Nephron (organoid): Measurements from ENCODE around the gene FNDC3B.

ENCODE experiments used
- H3K27ac Mint-ChIP-seq, 3 experiments: 2 replicates each; pipeline ENCODE4 v1.8.0; 2020; ENCODE audit warnings: mixed read lengths in 3 of 3, mild to moderate bottlenecking in 2 of 3, moderate library complexity in 1 of 3
- H3K27me3 Mint-ChIP-seq: 2 replicates; pipeline ENCODE4 v1.8.0; 2021; ENCODE audit warnings: low read depth, mild to moderate bottlenecking, moderate library complexity, mixed read lengths
- H3K36me3 Mint-ChIP-seq: 2 replicates; pipeline ENCODE4 v1.8.0; 2020; ENCODE audit warnings: low read depth, mixed read lengths
- H3K4me1 Mint-ChIP-seq: 2 replicates; pipeline ENCODE4 v1.8.0; 2020; ENCODE audit warnings: mixed read lengths
- H3K4me3 Mint-ChIP-seq, 3 experiments: 2 replicates each; pipeline ENCODE4 v1.8.0; 2020; ENCODE audit warnings: mild to moderate bottlenecking in 3 of 3, mixed read lengths in 3 of 3, moderate library complexity in 2 of 3
- H3K9me3 Mint-ChIP-seq: 2 replicates; pipeline ENCODE4 v1.8.0; 2020; ENCODE audit warnings: mixed read lengths
- TF ChIP-seq, protein P1 (sequence below), 3 experiments: fragments of 200-600 bp; sonication (generic); IDR thresholded peaks; one replicate each; pipeline ENCODE4 v1.5.0; 2021; ENCODE audit warnings: antibody characterized with exemption in 3 of 3; ENCODE audit not compliant: unreplicated experiment in 3 of 3

Gene FNDC3B

GRCh38 chr3:172305974-172306373, 266.6 kb downstream of the FNDC3B start:
- H3K27ac Mint-ChIP-seq = no peak overlapping the region
- peaks cover 11% of the 10 kb centered on the region for H3K4me1 Mint-ChIP-seq
- H3K4me3 Mint-ChIP-seq = no peak overlapping the region
- TF ChIP-seq, protein P1, sequence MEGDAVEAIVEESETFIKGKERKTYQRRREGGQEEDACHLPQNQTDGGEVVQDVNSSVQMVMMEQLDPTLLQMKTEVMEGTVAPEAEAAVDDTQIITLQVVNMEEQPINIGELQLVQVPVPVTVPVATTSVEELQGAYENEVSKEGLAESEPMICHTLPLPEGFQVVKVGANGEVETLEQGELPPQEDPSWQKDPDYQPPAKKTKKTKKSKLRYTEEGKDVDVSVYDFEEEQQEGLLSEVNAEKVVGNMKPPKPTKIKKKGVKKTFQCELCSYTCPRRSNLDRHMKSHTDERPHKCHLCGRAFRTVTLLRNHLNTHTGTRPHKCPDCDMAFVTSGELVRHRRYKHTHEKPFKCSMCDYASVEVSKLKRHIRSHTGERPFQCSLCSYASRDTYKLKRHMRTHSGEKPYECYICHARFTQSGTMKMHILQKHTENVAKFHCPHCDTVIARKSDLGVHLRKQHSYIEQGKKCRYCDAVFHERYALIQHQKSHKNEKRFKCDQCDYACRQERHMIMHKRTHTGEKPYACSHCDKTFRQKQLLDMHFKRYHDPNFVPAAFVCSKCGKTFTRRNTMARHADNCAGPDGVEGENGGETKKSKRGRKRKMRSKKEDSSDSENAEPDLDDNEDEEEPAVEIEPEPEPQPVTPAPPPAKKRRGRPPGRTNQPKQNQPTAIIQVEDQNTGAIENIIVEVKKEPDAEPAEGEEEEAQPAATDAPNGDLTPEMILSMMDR (IDR thresholded peaks at IDR 0.05; ENCODE audit: unreplicated experiment in 3 of 3) = no peak
- peaks cover 69% of the 10 kb centered on the region for H3K36me3 Mint-ChIP-seq
- no peaks in the 10 kb centered on the region for H3K27me3 Mint-ChIP-seq
- no peaks in the 10 kb centered on the region for H3K9me3 Mint-ChIP-seq

- H3K4me3 Mint-ChIP-seq = no peak overlapping the region
- no peak overlapping the region for H3K27ac Mint-ChIP-seq
- peaks cover 11% of the 10 kb centered on the region for H3K4me1 Mint-ChIP-seq
- H3K27me3 Mint-ChIP-seq = no peaks in the 10 kb centered on the region
- peaks cover 77% of the 10 kb centered on the region for H3K36me3 Mint-ChIP-seq
- no peaks in the 10 kb centered on the region for H3K9me3 Mint-ChIP-seq
- TF ChIP-seq, protein P1 (IDR thresholded peaks at IDR 0.05; ENCODE audit: unreplicated experiment in 3 of 3) = no peak
Observed at GRCh38 chr3:172307141-172307560, 267.8 kb downstream of the FNDC3B start.

- Mint-ChIP-seq H3K27ac (no peak overlapping the region), H3K36me3 (peaks cover 86% of the 10 kb centered on the region), H3K4me3 (no peak overlapping the region), H3K4me1 (peaks cover 23% of the 10 kb centered on the region), H3K9me3 (no peaks in the 10 kb centered on the region), H3K27me3 (no peaks in the 10 kb centered on the region)
- TF ChIP-seq, protein P1 (IDR thresholded peaks at IDR 0.05; ENCODE audit: unreplicated experiment in 3 of 3) = no peak
Observed at GRCh38 chr3:172309059-172309458, 269.7 kb downstream of the FNDC3B start.

DNA sequence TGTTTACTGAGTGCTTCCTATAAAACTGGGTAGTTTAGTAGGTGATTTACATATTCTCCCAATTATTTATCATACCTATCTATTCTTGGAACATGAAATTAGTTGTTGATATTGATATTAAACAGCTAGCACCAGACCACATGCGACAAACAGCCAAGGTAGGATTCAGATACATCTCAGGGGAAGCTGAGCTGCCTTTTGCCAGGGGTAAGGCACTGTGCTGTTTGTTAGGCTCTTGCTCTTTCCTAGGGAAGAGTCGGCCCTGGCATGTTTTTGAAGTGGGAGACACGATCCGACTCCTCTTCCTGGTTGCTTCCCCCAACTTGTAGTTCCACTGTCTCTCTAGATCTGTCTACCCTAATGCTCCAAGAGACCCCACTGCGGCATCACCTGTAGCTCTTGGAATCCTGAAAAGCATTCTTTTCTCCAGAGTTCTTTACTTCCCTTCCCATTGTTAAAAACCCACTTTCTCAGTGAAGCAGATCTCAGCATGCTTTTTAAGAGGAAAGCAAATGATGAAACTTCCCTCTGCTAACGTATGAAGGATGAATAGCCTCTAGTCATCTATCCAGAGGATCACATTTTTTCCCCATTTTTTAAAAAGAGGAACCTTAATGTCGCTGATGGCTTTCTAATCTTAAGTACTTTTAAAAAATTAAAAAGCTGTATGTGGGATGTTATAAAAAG, 270.5 kb downstream of the FNDC3B start:
- Mint-ChIP-seq H3K4me3 (no peak overlapping the region), H3K36me3 (peaks cover 88% of the 10 kb centered on the region), H3K4me1 (peaks cover 31% of the 10 kb centered on the region), H3K9me3 (no peaks in the 10 kb centered on the region), H3K27me3 (no peaks in the 10 kb centered on the region), H3K27ac (no peak overlapping the region)
- TF ChIP-seq, protein P1 (IDR thresholded peaks at IDR 0.05; ENCODE audit: unreplicated experiment in 3 of 3) = no peak

- Mint-ChIP-seq H3K27me3 (no peaks in the 10 kb centered on the region), H3K4me1 (peaks cover 33% of the 10 kb centered on the region), H3K36me3 (peaks cover 85% of the 10 kb centered on the region), H3K27ac (no peak overlapping the region), H3K9me3 (no peaks in the 10 kb centered on the region), H3K4me3 (no peak overlapping the region)
- TF ChIP-seq, protein P1 (IDR thresholded peaks at IDR 0.05; ENCODE audit: unreplicated experiment in 3 of 3) = no peak
Observed at GRCh38 chr3:172310428-172310760, 271.0 kb downstream of the FNDC3B start.

- H3K4me3 Mint-ChIP-seq = no peak overlapping the region
- H3K27ac Mint-ChIP-seq = no peak overlapping the region
- no peaks in the 10 kb centered on the region for H3K27me3 Mint-ChIP-seq
- H3K9me3 Mint-ChIP-seq = no peaks in the 10 kb centered on the region
- H3K36me3 Mint-ChIP-seq = peaks cover 84% of the 10 kb centered on the region
- peaks cover 38% of the 10 kb centered on the region for H3K4me1 Mint-ChIP-seq
- TF ChIP-seq, protein P1 (IDR thresholded peaks at IDR 0.05; ENCODE audit: unreplicated experiment in 3 of 3) = no peak
Observed at GRCh38 chr3:172311217-172311616, 271.8 kb downstream of the FNDC3B start.
